KMS-11 (cell line): ENCODE results near the gene PROC.
"Not testable (repeated sequence)": the region's sequence is repeated elsewhere in the genome, so short reads cannot be mapped to it uniquely, and the experiment has no call there.

ENCODE experiments used
- H2AFZ ChIP-seq: fragments of 200-600 bp; sonication (generic); 2 replicates; pipeline ENCODE4 v1.6.1; 2016; ENCODE audit warnings: antibody characterized with exemption, mixed run types, low read depth
- H3K27ac ChIP-seq: fragments of 200-600 bp; sonication (generic); 2 replicates; pipeline ENCODE4 v1.6.1; 2016; ENCODE audit warnings: mild to moderate bottlenecking, mixed run types
- H3K27me3 ChIP-seq: fragments of 200-600 bp; sonication (generic); 2 replicates; pipeline ENCODE4 v1.6.1; 2017; ENCODE audit warnings: mild to moderate bottlenecking, low read depth, mixed run types, moderate library complexity; ENCODE audit not compliant: insufficient read depth
- H3K36me3 ChIP-seq: fragments of 200-600 bp; sonication (generic); 2 replicates; pipeline ENCODE4 v1.6.1; 2017; ENCODE audit warnings: mild to moderate bottlenecking, mixed run types; ENCODE audit not compliant: insufficient read depth
- H3K4me1 ChIP-seq: fragments of 200-600 bp; sonication (generic); 2 replicates; pipeline ENCODE4 v1.6.1; 2016; ENCODE audit warnings: mild to moderate bottlenecking, low read depth, mixed run types; ENCODE audit not compliant: poor library complexity, severe bottlenecking
- H3K4me2 ChIP-seq: fragments of 200-600 bp; sonication (generic); 2 replicates; pipeline ENCODE4 v1.7.0; 2016; ENCODE audit warnings: mild to moderate bottlenecking, mixed run types
- H3K4me3 ChIP-seq: fragments of 200-600 bp; sonication (generic); IDR thresholded peaks from 2 replicates; pipeline ENCODE4 v1.6.1; 2017; ENCODE audit warnings: low read depth, low read length, mixed read lengths; ENCODE audit not compliant: insufficient read depth
- H3K79me2 ChIP-seq: fragments of 200-600 bp; sonication (generic); 2 replicates; pipeline ENCODE4 v1.6.1; 2016; ENCODE audit warnings: low read depth, mixed run types; ENCODE audit not compliant: insufficient read depth
- H3K9ac ChIP-seq: fragments of 200-600 bp; sonication (generic); 2 replicates; pipeline ENCODE4 v1.6.1; 2016; ENCODE audit warnings: mild to moderate bottlenecking, mixed run types
- H4K20me1 ChIP-seq: fragments of 200-600 bp; sonication (generic); 2 replicates; pipeline ENCODE4 v1.6.1; 2016; ENCODE audit warnings: mild to moderate bottlenecking, mixed run types; ENCODE audit not compliant: insufficient read depth
- CTCF ChIP-seq: fragments of 200-600 bp; sonication (generic); conservative IDR thresholded peaks from 2 replicates; pipeline ENCODE4 v1.6.1; 2017; ENCODE audit warnings: low read depth, mild to moderate bottlenecking, antibody characterized with exemption, low read length, moderate library complexity, mixed read lengths

PROC gene

GRCh38 chr2:127408807-127409099 is 9.5 kb upstream of the PROC start:
- peak overlapping the region; percentile 49 for H3K27ac ChIP-seq
- no peak for TF ChIP-seq CTCF
- peak overlapping the region; percentile 58 for H2AFZ ChIP-seq
- H3K79me2 ChIP-seq, result no peaks in the 10 kb centered on the region
- H3K4me1 ChIP-seq, result peaks cover 28% of the 10 kb centered on the region
- no peak overlapping the region for H3K4me3 ChIP-seq
- H3K4me2 ChIP-seq, result peak overlapping the region; percentile 40
- H3K9ac ChIP-seq, result peak overlapping the region; percentile 60; the same call in 1 of the 2 replicates
- H4K20me1 ChIP-seq, result no peaks in the 10 kb centered on the region
- H3K27me3 ChIP-seq, result no peaks in the 10 kb centered on the region
- H3K36me3 ChIP-seq, result no peaks in the 10 kb centered on the region

- H3K4me3 ChIP-seq, result not testable (repeated sequence)
These were observed 8.5 kb upstream of the PROC start for GRCh38 chr2:127409716-127410115.

GRCh38 chr2:127410871-127411652 is 7.2 kb upstream of the PROC start:
- Histone ChIP-seq H3K27ac (no peak overlapping the region), H3K79me2 (no peaks in the 10 kb centered on the region), H4K20me1 (no peaks in the 10 kb centered on the region), H3K4me1 (peaks cover 34% of the 10 kb centered on the region), H2AFZ (peak overlapping the region; percentile 14; the same call in 1 of the 2 replicates), H3K36me3 (no peaks in the 10 kb centered on the region), H3K9ac (no peak overlapping the region), H3K4me3 (no peak overlapping the region), H3K27me3 (no peaks in the 10 kb centered on the region), H3K4me2 (peak overlapping the region; percentile 21; the same call in 1 of the 2 replicates)
- no peak for TF ChIP-seq CTCF

More at GRCh38 chr2:127409716-127410115, 8.5 kb upstream of the PROC start:
- H3K27ac ChIP-seq, H3K79me2 ChIP-seq, H3K4me2 ChIP-seq, H3K36me3 ChIP-seq, H2AFZ ChIP-seq, H4K20me1 ChIP-seq, H3K27me3 ChIP-seq, H3K9ac ChIP-seq: not testable (repeated sequence)
- peaks cover 28% of the 10 kb centered on the region for H3K4me1 ChIP-seq

- no peak overlapping the region for H2AFZ ChIP-seq
- no peak for TF ChIP-seq CTCF
- no peaks in the 10 kb centered on the region for H3K79me2 ChIP-seq
- H3K27ac ChIP-seq, result no peak overlapping the region
- no peaks in the 10 kb centered on the region for H3K36me3 ChIP-seq
- H3K4me1 ChIP-seq, result peaks cover 34% of the 10 kb centered on the region
- no peak overlapping the region for H3K4me2 ChIP-seq
- no peak overlapping the region for H3K9ac ChIP-seq
- H4K20me1 ChIP-seq, result no peaks in the 10 kb centered on the region
- no peak overlapping the region for H3K4me3 ChIP-seq
- no peaks in the 10 kb centered on the region for H3K27me3 ChIP-seq
These were observed 6.4 kb upstream of the PROC start for GRCh38 chr2:127411653-127412369.

- no peaks in the 10 kb centered on the region for H4K20me1 ChIP-seq
- no peak overlapping the region for H3K4me2 ChIP-seq
- H3K27ac ChIP-seq, result no peak overlapping the region
These were observed 5.0 kb upstream of the PROC start for GRCh38 chr2:127413200-127413599.

More at GRCh38 chr2:127413200-127413599, 5.0 kb upstream of the PROC start:
- Histone ChIP-seq H3K9ac (no peak overlapping the region), H3K4me3 (no peak overlapping the region), H3K79me2 (no peaks in the 10 kb centered on the region), H3K4me1 (peaks cover 28% of the 10 kb centered on the region), H3K27me3 (no peaks in the 10 kb centered on the region), H3K36me3 (no peaks in the 10 kb centered on the region), H2AFZ (no peak overlapping the region)
- TF ChIP-seq CTCF, result no peak
